ENCODE data around the gene SDK2.

DNA sequence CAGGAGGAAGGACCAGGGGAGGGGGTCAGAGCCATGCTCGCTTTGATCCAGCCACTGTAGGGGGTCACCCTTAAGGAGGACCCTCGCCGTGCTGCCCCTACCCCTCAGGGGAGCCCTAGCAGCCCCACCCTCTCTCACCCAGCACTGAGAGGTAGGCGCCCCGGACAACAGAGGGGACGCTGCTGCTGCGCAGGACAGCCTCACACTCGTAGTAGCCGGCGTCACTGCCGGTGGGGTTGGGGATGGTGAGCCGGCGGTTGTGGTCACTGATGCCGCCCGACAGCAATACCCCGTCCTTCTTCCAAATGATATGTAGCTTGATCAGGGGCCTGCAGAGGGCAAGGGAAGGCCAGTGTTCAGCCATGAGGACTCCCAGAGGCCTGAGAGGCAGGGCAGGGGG is 206.4 kb downstream of the SDK2 start:
- TF ChIP-seq GFI1B (tag by site-specific recombination; IDR thresholded peaks at IDR 0.05): no peak
- TF ChIP-seq, protein P1, sequence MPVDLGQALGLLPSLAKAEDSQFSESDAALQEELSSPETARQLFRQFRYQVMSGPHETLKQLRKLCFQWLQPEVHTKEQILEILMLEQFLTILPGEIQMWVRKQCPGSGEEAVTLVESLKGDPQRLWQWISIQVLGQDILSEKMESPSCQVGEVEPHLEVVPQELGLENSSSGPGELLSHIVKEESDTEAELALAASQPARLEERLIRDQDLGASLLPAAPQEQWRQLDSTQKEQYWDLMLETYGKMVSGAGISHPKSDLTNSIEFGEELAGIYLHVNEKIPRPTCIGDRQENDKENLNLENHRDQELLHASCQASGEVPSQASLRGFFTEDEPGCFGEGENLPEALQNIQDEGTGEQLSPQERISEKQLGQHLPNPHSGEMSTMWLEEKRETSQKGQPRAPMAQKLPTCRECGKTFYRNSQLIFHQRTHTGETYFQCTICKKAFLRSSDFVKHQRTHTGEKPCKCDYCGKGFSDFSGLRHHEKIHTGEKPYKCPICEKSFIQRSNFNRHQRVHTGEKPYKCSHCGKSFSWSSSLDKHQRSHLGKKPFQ (tag by site-specific recombination; IDR thresholded peaks at IDR 0.05): no peak
- TF ChIP-seq KLF9 (tag by site-specific recombination; IDR thresholded peaks at IDR 0.05; ENCODE audit: low read depth): no peak
- no peak for TF ChIP-seq ZNF501 (tag by site-specific recombination; IDR thresholded peaks at IDR 0.05)
- TF ChIP-seq ZNF394 (tag by site-specific recombination; IDR thresholded peaks at IDR 0.05; ENCODE audit: borderline replicate concordance): no peak
- TF ChIP-seq, protein P2, sequence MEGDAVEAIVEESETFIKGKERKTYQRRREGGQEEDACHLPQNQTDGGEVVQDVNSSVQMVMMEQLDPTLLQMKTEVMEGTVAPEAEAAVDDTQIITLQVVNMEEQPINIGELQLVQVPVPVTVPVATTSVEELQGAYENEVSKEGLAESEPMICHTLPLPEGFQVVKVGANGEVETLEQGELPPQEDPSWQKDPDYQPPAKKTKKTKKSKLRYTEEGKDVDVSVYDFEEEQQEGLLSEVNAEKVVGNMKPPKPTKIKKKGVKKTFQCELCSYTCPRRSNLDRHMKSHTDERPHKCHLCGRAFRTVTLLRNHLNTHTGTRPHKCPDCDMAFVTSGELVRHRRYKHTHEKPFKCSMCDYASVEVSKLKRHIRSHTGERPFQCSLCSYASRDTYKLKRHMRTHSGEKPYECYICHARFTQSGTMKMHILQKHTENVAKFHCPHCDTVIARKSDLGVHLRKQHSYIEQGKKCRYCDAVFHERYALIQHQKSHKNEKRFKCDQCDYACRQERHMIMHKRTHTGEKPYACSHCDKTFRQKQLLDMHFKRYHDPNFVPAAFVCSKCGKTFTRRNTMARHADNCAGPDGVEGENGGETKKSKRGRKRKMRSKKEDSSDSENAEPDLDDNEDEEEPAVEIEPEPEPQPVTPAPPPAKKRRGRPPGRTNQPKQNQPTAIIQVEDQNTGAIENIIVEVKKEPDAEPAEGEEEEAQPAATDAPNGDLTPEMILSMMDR (tag by site-specific recombination; IDR thresholded peaks at IDR 0.05): no peak
- no peak for TF ChIP-seq ZNF626 (tag by site-specific recombination; IDR thresholded peaks at IDR 0.05)
- TF ChIP-seq ZBTB20 (tag by site-specific recombination; IDR thresholded peaks at IDR 0.05): no peak
- TF ChIP-seq, protein P3, sequence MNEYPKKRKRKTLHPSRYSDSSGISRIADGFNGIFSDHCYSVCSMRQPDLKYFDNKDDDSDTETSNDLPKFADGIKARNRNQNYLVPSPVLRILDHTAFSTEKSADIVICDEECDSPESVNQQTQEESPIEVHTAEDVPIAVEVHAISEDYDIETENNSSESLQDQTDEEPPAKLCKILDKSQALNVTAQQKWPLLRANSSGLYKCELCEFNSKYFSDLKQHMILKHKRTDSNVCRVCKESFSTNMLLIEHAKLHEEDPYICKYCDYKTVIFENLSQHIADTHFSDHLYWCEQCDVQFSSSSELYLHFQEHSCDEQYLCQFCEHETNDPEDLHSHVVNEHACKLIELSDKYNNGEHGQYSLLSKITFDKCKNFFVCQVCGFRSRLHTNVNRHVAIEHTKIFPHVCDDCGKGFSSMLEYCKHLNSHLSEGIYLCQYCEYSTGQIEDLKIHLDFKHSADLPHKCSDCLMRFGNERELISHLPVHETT (tag by site-specific recombination; IDR thresholded peaks at IDR 0.05): no peak
- no peak for TF ChIP-seq ZNF558 (tag by site-specific recombination; IDR thresholded peaks at IDR 0.05)
